ENCODE results near the gene EXOC1.

EXOC1 gene

GRCh38 chr4:55925241-55925640, 71.8 kb downstream of the EXOC1 start:
- Histone ChIP-seq H2AFZ (ENCODE audit: low read length) (no peak overlapping the region), H3K4me3 (ENCODE audit: low read length, poor library complexity, severe bottlenecking) (no peak overlapping the region), H3K4me2 (ENCODE audit: low read depth, low read length, poor library complexity, severe bottlenecking) (no peak overlapping the region), H3K27me3 (ENCODE audit: insufficient read depth, low read length, poor library complexity, severe bottlenecking) (no peaks in the 10 kb centered on the region), H3K9me3 (ENCODE audit: insufficient read depth, low read depth, low read length) (no peaks in the 10 kb centered on the region), H3K9me2 (replicated peaks; ENCODE audit: low read depth, low read length) (no peaks in the 10 kb centered on the region), H3K36me3 (ENCODE audit: insufficient read depth, low read length) (no peaks in the 10 kb centered on the region), H4K20me1 (ENCODE audit: insufficient read depth, low read length, poor library complexity, severe bottlenecking) (no peaks in the 10 kb centered on the region), H3K79me2 (ENCODE audit: insufficient read depth, low read length) (no peaks in the 10 kb centered on the region), H3F3A (ENCODE audit: low read depth) (no peaks in the 10 kb centered on the region), H3K4me1 (ENCODE audit: insufficient read depth, low read length, poor library complexity, severe bottlenecking) (no peaks in the 10 kb centered on the region), H3K9ac (ENCODE audit: low read depth, low read length, poor library complexity, severe bottlenecking) (no peak overlapping the region)
- TF ChIP-seq CTCF (conservative IDR thresholded peaks at IDR 0.05; ENCODE audit: low read length) (no peak), EZH2phosphoT487 (IDR thresholded peaks at IDR 0.05; ENCODE audit: borderline replicate concordance) (no peak)

DNA sequence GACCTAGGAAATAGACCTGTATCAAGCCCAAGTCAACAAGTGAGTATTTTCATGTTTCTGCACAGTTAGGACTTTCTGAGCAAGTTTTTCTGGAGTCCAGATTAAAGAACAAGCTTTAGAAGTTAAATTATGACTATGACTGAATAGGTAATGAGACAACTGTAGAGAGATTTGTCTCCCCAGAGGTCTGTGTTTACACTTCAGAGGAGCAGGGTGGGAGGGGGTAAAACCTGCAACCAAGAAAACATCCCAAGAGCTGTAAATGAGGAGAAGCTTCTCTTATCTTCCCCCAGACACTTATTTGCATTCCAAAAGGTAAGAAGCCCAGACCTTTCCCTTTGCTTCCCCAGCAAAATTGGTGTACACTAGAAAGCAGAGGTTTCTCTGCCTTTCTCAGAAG, 73.2 kb downstream of the EXOC1 start:
- H4K20me1 ChIP-seq (ENCODE audit: insufficient read depth, low read length, poor library complexity, severe bottlenecking): no peaks in the 10 kb centered on the region
- H3K4me1 ChIP-seq (ENCODE audit: insufficient read depth, low read length, poor library complexity, severe bottlenecking): peaks cover 13% of the 10 kb centered on the region
- no peaks in the 10 kb centered on the region for H3K9me2 ChIP-seq (replicated peaks; ENCODE audit: low read depth, low read length)
- no peaks in the 10 kb centered on the region for H3K27me3 ChIP-seq (ENCODE audit: insufficient read depth, low read length, poor library complexity, severe bottlenecking)
- no peaks in the 10 kb centered on the region for H3K79me2 ChIP-seq (ENCODE audit: insufficient read depth, low read length)
- H3K9ac ChIP-seq (ENCODE audit: low read depth, low read length, poor library complexity, severe bottlenecking): no peak overlapping the region
- H2AFZ ChIP-seq (ENCODE audit: low read length): no peak overlapping the region
- H3F3A ChIP-seq (ENCODE audit: low read depth): no peaks in the 10 kb centered on the region
- H3K4me2 ChIP-seq (ENCODE audit: low read depth, low read length, poor library complexity, severe bottlenecking): no peak overlapping the region
- no peaks in the 10 kb centered on the region for H3K9me3 ChIP-seq (ENCODE audit: insufficient read depth, low read depth, low read length)
- H3K36me3 ChIP-seq (ENCODE audit: insufficient read depth, low read length): no peaks in the 10 kb centered on the region
- TF ChIP-seq CTCF (conservative IDR thresholded peaks at IDR 0.05; ENCODE audit: low read length) (no peak), EZH2phosphoT487 (IDR thresholded peaks at IDR 0.05; ENCODE audit: borderline replicate concordance) (no peak)
- H3K4me3 ChIP-seq (ENCODE audit: low read length, poor library complexity, severe bottlenecking): no peak overlapping the region

DNA sequence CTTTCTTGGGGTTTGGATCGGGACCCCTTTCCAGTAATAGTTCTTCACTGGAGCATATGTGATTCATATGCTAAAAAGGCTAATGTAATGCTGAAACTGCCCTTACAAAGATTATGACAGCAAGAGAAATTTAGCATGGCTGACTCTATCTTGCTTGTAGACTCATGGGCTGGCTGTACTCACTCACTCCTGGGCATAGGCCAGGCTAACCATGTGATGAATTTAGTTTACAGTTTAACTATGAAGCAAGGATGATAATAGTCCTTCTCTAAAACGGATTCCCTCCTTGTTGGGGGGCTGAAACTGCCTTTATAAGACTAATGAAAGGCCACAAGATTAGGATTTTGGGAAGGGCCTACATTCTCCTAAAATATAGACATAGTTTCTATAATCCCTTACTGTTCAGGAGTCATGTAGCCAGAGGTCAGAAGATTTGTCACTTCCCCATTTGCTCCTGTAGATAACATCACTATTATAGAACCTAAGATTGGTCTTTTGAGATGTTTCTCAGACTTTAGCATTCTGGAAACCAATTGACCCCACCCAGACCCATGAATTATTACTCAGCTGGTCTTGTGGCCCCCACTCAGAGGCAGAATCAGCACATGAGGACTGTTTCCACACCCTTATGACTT, 74.5 kb downstream of the EXOC1 start:
- Histone ChIP-seq H2AFZ (ENCODE audit: low read length) (no peak overlapping the region), H3K9me2 (replicated peaks; ENCODE audit: low read depth, low read length) (no peaks in the 10 kb centered on the region), H3K4me1 (ENCODE audit: insufficient read depth, low read length, poor library complexity, severe bottlenecking) (peaks cover 15% of the 10 kb centered on the region), H3K79me2 (ENCODE audit: insufficient read depth, low read length) (no peaks in the 10 kb centered on the region), H3K4me2 (ENCODE audit: low read depth, low read length, poor library complexity, severe bottlenecking) (no peak overlapping the region), H3K36me3 (ENCODE audit: insufficient read depth, low read length) (no peaks in the 10 kb centered on the region), H3K27me3 (ENCODE audit: insufficient read depth, low read length, poor library complexity, severe bottlenecking) (no peaks in the 10 kb centered on the region), H3K9ac (ENCODE audit: low read depth, low read length, poor library complexity, severe bottlenecking) (no peak overlapping the region), H3K9me3 (ENCODE audit: insufficient read depth, low read depth, low read length) (no peaks in the 10 kb centered on the region), H3K4me3 (ENCODE audit: low read length, poor library complexity, severe bottlenecking) (no peak overlapping the region), H3F3A (ENCODE audit: low read depth) (no peaks in the 10 kb centered on the region), H4K20me1 (ENCODE audit: insufficient read depth, low read length, poor library complexity, severe bottlenecking) (no peaks in the 10 kb centered on the region)
- TF ChIP-seq CTCF (conservative IDR thresholded peaks at IDR 0.05; ENCODE audit: low read length) (no peak), EZH2phosphoT487 (IDR thresholded peaks at IDR 0.05; ENCODE audit: borderline replicate concordance) (no peak)
